ENCODE data around the gene ZNF232.
"Not testable (repeated sequence)": the region's sequence is repeated elsewhere in the genome, so short reads cannot be mapped to it uniquely, and the experiment has no call there.

Gene ZNF232

GRCh38 chr17:5099271-5099670 lies 12.4 kb downstream of the ZNF232 start:
- Histone ChIP-seq H3K27me3 (ENCODE audit: control insufficient read depth in 5 of 5, insufficient read depth in 4 of 5, low read length in 5 of 5) (peaks cover 0 to 10% (median 0%) of the 10 kb centered on the region in 5 donors), H3K9ac (ENCODE audit: low read length in 5 of 5) (peak overlapping the region in 1 of 5 donors; percentile 97), H3K36me3 (ENCODE audit: control insufficient read depth in 5 of 5, insufficient read depth in 5 of 5, low read length in 5 of 5) (peaks cover 0 to 2% (median 0%) of the 10 kb centered on the region in 5 donors), H3K9me3 (ENCODE audit: control insufficient read depth in 5 of 5, low read length in 5 of 5) (peaks cover 11 to 35% (median 31%) of the 10 kb centered on the region in 5 donors), H3K4me3 (ENCODE audit: low read depth in 1 of 5, low read length in 5 of 5) (peak overlapping the region in 1 of 5 donors; percentile 27), H3K27ac (ENCODE audit: low read depth, low read length) (no peak overlapping the region), H3K4me1 (ENCODE audit: control insufficient read depth in 5 of 5, insufficient read depth in 5 of 5, low read length in 5 of 5) (peaks cover 4 to 14% (median 9%) of the 10 kb centered on the region in 5 donors)

DNA sequence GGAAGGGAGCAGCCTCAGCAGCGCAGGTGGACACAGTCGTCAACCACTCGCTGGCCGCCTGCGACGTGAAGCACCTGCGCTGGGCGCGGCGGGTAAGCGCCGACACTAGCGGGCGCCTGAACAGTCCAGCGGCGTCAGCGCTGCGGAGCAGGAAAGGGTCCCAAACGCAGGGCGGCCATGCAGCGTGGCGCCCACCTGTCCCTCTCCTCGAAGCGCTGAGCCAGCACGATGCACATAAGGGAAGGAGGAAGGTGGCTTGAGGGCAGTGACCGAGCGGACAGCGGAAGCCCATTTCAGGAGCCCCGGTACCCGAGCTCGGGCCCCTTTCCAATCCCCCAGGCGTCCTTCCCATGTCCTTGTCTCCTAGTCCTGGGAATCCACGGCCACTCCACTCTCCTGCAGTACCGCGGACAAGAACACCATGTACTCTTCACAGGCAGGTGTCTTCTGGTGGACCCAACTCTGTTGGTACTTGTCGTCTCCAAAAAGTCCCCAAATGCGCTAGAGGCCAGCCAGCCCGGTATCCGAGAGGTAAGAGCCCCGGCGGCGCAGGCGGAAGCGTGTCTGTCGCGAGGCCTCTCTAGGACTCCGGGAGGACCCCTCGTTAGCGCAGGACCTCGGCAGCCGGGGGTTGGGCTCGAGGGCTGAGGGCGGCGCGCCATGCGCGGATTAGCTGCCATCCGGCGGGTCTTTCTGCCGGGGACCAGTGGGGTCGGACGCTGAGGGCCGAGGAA lies 14.4 kb downstream of the ZNF232 start:
- peaks cover 3 to 11% (median 5%) of the 10 kb centered on the region in 5 donors for H3K36me3 ChIP-seq (ENCODE audit: control insufficient read depth in 5 of 5, insufficient read depth in 5 of 5, low read length in 5 of 5)
- H3K9ac ChIP-seq (ENCODE audit: low read length in 5 of 5): peak overlapping the region; percentile 8 to 75 (median 58)
- H3K4me1 ChIP-seq (ENCODE audit: control insufficient read depth in 5 of 5, insufficient read depth in 5 of 5, low read length in 5 of 5): peaks cover 4 to 14% (median 9%) of the 10 kb centered on the region in 5 donors
- peaks cover 22 to 55% (median 51%) of the 10 kb centered on the region in 5 donors for H3K9me3 ChIP-seq (ENCODE audit: control insufficient read depth in 5 of 5, low read length in 5 of 5)
- H3K27ac ChIP-seq (ENCODE audit: low read depth, low read length): no peak overlapping the region
- H3K27me3 ChIP-seq (ENCODE audit: control insufficient read depth in 5 of 5, insufficient read depth in 4 of 5, low read length in 5 of 5): peaks cover 0 to 10% (median 0%) of the 10 kb centered on the region in 5 donors
- H3K4me3 ChIP-seq (ENCODE audit: low read depth in 1 of 5, low read length in 5 of 5): peak overlapping the region; percentile 72 to 89 (median 81)

GRCh38 chr17:5096731-5097100 lies 15.0 kb downstream of the ZNF232 start:
- H3K4me3 ChIP-seq (ENCODE audit: low read depth in 1 of 5, low read length in 5 of 5): peak overlapping the region; percentile 35 to 89 (median 79)
- H3K4me1 ChIP-seq (ENCODE audit: control insufficient read depth in 5 of 5, insufficient read depth in 5 of 5, low read length in 5 of 5): peaks cover 4 to 14% (median 9%) of the 10 kb centered on the region in 5 donors
- peaks cover 27 to 61% (median 57%) of the 10 kb centered on the region in 5 donors for H3K9me3 ChIP-seq (ENCODE audit: control insufficient read depth in 5 of 5, low read length in 5 of 5)
- peak overlapping the region in 2 of 5 donors; percentile 63 to 75 for H3K9ac ChIP-seq (ENCODE audit: low read length in 5 of 5)
- H3K36me3 ChIP-seq (ENCODE audit: control insufficient read depth in 5 of 5, insufficient read depth in 5 of 5, low read length in 5 of 5): peaks cover 9 to 16% (median 11%) of the 10 kb centered on the region in 5 donors
- H3K27ac ChIP-seq (ENCODE audit: low read depth, low read length): no peak overlapping the region
- H3K27me3 ChIP-seq (ENCODE audit: control insufficient read depth in 5 of 5, insufficient read depth in 4 of 5, low read length in 5 of 5): peaks cover 0 to 10% (median 0%) of the 10 kb centered on the region in 5 donors

GRCh38 chr17:5092218-5093010 lies 19.3 kb downstream of the ZNF232 start:
- Histone ChIP-seq H3K36me3 (ENCODE audit: control insufficient read depth in 5 of 5, insufficient read depth in 5 of 5, low read length in 5 of 5) (peaks cover 31 to 54% (median 39%) of the 10 kb centered on the region in 5 donors), H3K27ac (ENCODE audit: low read depth, low read length) (no peak overlapping the region), H3K4me1 (ENCODE audit: control insufficient read depth in 5 of 5, insufficient read depth in 5 of 5, low read length in 5 of 5) (peaks cover 0 to 11% (median 6%) of the 10 kb centered on the region in 5 donors), H3K9ac (ENCODE audit: low read length in 5 of 5) (no peak overlapping the region), H3K27me3 (ENCODE audit: control insufficient read depth in 5 of 5, insufficient read depth in 4 of 5, low read length in 5 of 5) (peaks cover 0 to 2% (median 0%) of the 10 kb centered on the region in 5 donors), H3K4me3 (ENCODE audit: low read depth in 1 of 5, low read length in 5 of 5) (peak overlapping the region; percentile 13 to 62 (median 30)), H3K9me3 (ENCODE audit: control insufficient read depth in 5 of 5, low read length in 5 of 5) (peaks cover 49 to 99% (median 94%) of the 10 kb centered on the region in 5 donors)

GRCh38 chr17:5080591-5080990 lies 31.1 kb downstream of the ZNF232 start:
- Histone ChIP-seq H3K4me1 (ENCODE audit: control insufficient read depth in 5 of 5, insufficient read depth in 5 of 5, low read length in 5 of 5) (peaks cover 2 to 20% (median 19%) of the 10 kb centered on the region in 5 donors), H3K9ac (ENCODE audit: low read length in 5 of 5) (no peak overlapping the region), H3K36me3 (ENCODE audit: control insufficient read depth in 5 of 5, insufficient read depth in 5 of 5, low read length in 5 of 5) (peaks cover 0 to 6% (median 5%) of the 10 kb centered on the region in 5 donors), H3K9me3 (ENCODE audit: control insufficient read depth in 5 of 5, low read length in 5 of 5) (peaks cover under 1 to 18% (median 11%) of the 10 kb centered on the region in 5 donors), H3K4me3 (ENCODE audit: low read depth in 1 of 5, low read length in 5 of 5) (no peak overlapping the region), H3K27me3 (ENCODE audit: control insufficient read depth in 5 of 5, insufficient read depth in 4 of 5, low read length in 5 of 5) (peaks cover 0 to 2% (median 0%) of the 10 kb centered on the region in 5 donors), H3K27ac (ENCODE audit: low read depth, low read length) (no peak overlapping the region)

DNA sequence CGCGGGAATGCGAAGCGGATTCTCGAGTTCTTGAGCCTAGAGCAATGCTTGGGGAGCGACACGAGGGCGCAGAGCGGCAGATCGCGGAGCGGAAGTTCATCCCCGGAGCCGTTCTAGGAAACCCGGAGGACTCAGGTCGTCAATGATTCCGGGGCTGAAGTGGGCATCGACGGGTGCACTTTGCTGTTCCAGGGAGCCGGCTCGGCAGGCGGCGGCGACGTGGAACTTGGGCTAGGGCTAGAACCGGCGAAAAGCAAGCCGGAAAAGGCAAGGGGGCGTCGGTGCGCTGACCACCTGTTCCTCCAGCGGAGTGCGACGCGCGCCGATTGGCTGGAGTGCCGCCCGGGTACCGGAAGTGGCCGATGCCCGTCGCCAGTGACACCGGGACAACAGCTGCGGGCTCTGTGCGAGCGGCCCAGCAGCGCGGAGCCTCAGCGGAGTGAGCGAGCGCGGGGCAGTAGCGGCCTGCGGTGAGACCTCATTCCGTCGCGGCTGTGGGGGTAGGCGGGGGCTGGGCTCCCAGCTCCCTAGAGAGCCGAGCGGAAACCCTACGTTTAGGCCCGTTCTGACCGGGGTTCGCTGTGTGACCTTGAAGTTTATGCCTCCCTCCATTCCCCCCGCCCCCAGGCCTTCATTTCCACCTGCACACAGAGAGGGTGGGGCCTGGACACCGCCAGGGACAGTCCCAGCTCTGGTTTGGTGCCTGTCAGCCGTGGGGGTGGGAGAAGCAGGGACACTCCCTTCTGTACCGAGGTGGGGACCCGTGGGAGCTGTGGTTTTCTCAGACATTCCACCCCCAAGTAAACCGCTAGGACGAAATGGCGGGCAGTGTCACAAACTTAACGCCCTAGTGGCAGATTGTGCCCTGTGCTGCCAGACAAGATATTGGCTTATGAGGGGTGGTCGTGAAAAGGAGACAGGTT lies 33.3 kb downstream of the ZNF232 start, which contains the start of gene ZFP3:
TSS of gene ZFP3 (plus strand) at position 362 of the 923 bp plus-strand sequence. CDS start 13,038 bp downstream, outside the sequence.
- peak within 1 kb of the TSS; percentile 72 to 93 (median 82) for H3K9ac ChIP-seq (ENCODE audit: low read length in 5 of 5)
- H3K4me3 ChIP-seq (ENCODE audit: low read depth in 1 of 5, low read length in 5 of 5): peak within 1 kb of the TSS; percentile 61 to 94 (median 92)
- H3K9me3 ChIP-seq (ENCODE audit: control insufficient read depth in 5 of 5, low read length in 5 of 5): peaks cover 0 to 6% (median 2%) of the 10 kb centered on the region in 5 donors
- H3K4me1 ChIP-seq (ENCODE audit: control insufficient read depth in 5 of 5, insufficient read depth in 5 of 5, low read length in 5 of 5): peaks cover 2 to 20% (median 19%) of the 10 kb centered on the region in 5 donors
- H3K27me3 ChIP-seq (ENCODE audit: control insufficient read depth in 5 of 5, insufficient read depth in 4 of 5, low read length in 5 of 5): peaks cover 0 to 3% (median 0%) of the 10 kb centered on the region in 5 donors
- peak within 1 kb of the TSS; percentile 63 for H3K27ac ChIP-seq (ENCODE audit: low read depth, low read length)
- peaks cover 0 to 6% (median 5%) of the 10 kb centered on the region in 5 donors for H3K36me3 ChIP-seq (ENCODE audit: control insufficient read depth in 5 of 5, insufficient read depth in 5 of 5, low read length in 5 of 5)

- H3K27me3 ChIP-seq (ENCODE audit: control insufficient read depth in 5 of 5, insufficient read depth in 4 of 5, low read length in 5 of 5): peaks cover 0 to 3% (median 0%) of the 10 kb centered on the region in 5 donors
- peaks cover 2 to 20% (median 19%) of the 10 kb centered on the region in 5 donors for H3K4me1 ChIP-seq (ENCODE audit: control insufficient read depth in 5 of 5, insufficient read depth in 5 of 5, low read length in 5 of 5)
- peaks cover 0 to 6% (median 5%) of the 10 kb centered on the region in 5 donors for H3K36me3 ChIP-seq (ENCODE audit: control insufficient read depth in 5 of 5, insufficient read depth in 5 of 5, low read length in 5 of 5)
- peak overlapping the region; percentile 61 to 94 (median 92) for H3K4me3 ChIP-seq (ENCODE audit: low read depth in 1 of 5, low read length in 5 of 5)
- peak overlapping the region; percentile 63 for H3K27ac ChIP-seq (ENCODE audit: low read depth, low read length)
- peak overlapping the region; percentile 72 to 93 (median 82) for H3K9ac ChIP-seq (ENCODE audit: low read length in 5 of 5)
- H3K9me3 ChIP-seq (ENCODE audit: control insufficient read depth in 5 of 5, low read length in 5 of 5): peaks cover 0 to under 1% (median 0%) of the 10 kb centered on the region in 5 donors
Observed at GRCh38 chr17:5077781-5078105, 33.9 kb downstream of the ZNF232 start.

- peak overlapping the region in 1 of 5 donors; percentile 82 for H3K9ac ChIP-seq (ENCODE audit: low read length in 5 of 5)
- H3K4me1 ChIP-seq (ENCODE audit: control insufficient read depth in 5 of 5, insufficient read depth in 5 of 5, low read length in 5 of 5): peaks cover 2 to 20% (median 19%) of the 10 kb centered on the region in 5 donors
- peak overlapping the region; percentile 63 for H3K27ac ChIP-seq (ENCODE audit: low read depth, low read length)
- H3K9me3 ChIP-seq (ENCODE audit: control insufficient read depth in 5 of 5, low read length in 5 of 5); H3K36me3 ChIP-seq (ENCODE audit: control insufficient read depth in 5 of 5, insufficient read depth in 5 of 5, low read length in 5 of 5); H3K27me3 ChIP-seq (ENCODE audit: control insufficient read depth in 5 of 5, insufficient read depth in 4 of 5, low read length in 5 of 5): not testable (repeated sequence)
- H3K4me3 ChIP-seq (ENCODE audit: low read depth in 1 of 5, low read length in 5 of 5): peak overlapping the region; percentile 61 to 94 (median 92)
Observed at GRCh38 chr17:5077275-5077674, 34.4 kb downstream of the ZNF232 start.

- H3K27me3 ChIP-seq (ENCODE audit: control insufficient read depth in 5 of 5, insufficient read depth in 4 of 5, low read length in 5 of 5); H3K36me3 ChIP-seq (ENCODE audit: control insufficient read depth in 5 of 5, insufficient read depth in 5 of 5, low read length in 5 of 5): not testable (repeated sequence)
- peaks cover 2 to 20% (median 19%) of the 10 kb centered on the region in 5 donors for H3K4me1 ChIP-seq (ENCODE audit: control insufficient read depth in 5 of 5, insufficient read depth in 5 of 5, low read length in 5 of 5)
Observed at GRCh38 chr17:5075472-5075871, 36.2 kb downstream of the ZNF232 start.

More at GRCh38 chr17:5075472-5075871, 36.2 kb downstream of the ZNF232 start:
- not testable (repeated sequence) for H3K9me3 ChIP-seq (ENCODE audit: control insufficient read depth in 5 of 5, low read length in 5 of 5); H3K9ac ChIP-seq (ENCODE audit: low read length in 5 of 5); H3K27ac ChIP-seq (ENCODE audit: low read depth, low read length); H3K4me3 ChIP-seq (ENCODE audit: low read depth in 1 of 5, low read length in 5 of 5)

Measured in subcutaneous abdominal adipose tissue (tissue), 5 donors.